Gastroesophageal sphincter (tissue), 3 donors: Measurements from ENCODE around the gene RPS5.

Experiments
- EP300 ChIP-seq: sonication (generic); formaldehyde crosslinking; IDR thresholded peaks from one replicate; pipeline ENCODE4 v1.6.1; 2017; ENCODE audit warnings: antibody characterized with exemption, mild to moderate bottlenecking
- POLR2A ChIP-seq, 2 donors: fragments of 450-650 bp; IDR thresholded peaks; one replicate each; pipeline ENCODE4 v1.6.1; 2017; ENCODE audit warnings: antibody characterized with exemption in 2 of 2, mild to moderate bottlenecking in 2 of 2, moderate library complexity in 1 of 2
- TF ChIP-seq, protein P1 (sequence below), 4 experiments: fragments of 200-600 bp in 2 of 4; fragments of 450-650 bp in 2 of 4; sonication (generic) in 1 of 4; IDR thresholded peaks; one replicate each; pipeline ENCODE4 v1.5.1; 2017 to 2019; ENCODE audit warnings: antibody characterized with exemption in 4 of 4, mild to moderate bottlenecking in 2 of 4, moderate library complexity in 2 of 4

GRCh38 chr19:58350001-58350861, 36.8 kb upstream of the RPS5 start:
- TF ChIP-seq, protein P1, sequence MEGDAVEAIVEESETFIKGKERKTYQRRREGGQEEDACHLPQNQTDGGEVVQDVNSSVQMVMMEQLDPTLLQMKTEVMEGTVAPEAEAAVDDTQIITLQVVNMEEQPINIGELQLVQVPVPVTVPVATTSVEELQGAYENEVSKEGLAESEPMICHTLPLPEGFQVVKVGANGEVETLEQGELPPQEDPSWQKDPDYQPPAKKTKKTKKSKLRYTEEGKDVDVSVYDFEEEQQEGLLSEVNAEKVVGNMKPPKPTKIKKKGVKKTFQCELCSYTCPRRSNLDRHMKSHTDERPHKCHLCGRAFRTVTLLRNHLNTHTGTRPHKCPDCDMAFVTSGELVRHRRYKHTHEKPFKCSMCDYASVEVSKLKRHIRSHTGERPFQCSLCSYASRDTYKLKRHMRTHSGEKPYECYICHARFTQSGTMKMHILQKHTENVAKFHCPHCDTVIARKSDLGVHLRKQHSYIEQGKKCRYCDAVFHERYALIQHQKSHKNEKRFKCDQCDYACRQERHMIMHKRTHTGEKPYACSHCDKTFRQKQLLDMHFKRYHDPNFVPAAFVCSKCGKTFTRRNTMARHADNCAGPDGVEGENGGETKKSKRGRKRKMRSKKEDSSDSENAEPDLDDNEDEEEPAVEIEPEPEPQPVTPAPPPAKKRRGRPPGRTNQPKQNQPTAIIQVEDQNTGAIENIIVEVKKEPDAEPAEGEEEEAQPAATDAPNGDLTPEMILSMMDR (IDR thresholded peaks at IDR 0.05) = no peak
- no peak for TF ChIP-seq POLR2A (IDR thresholded peaks at IDR 0.05)
- TF ChIP-seq EP300 = no peak
